Embryonic facial prominence (tissue), 1 donor: Measurements from ENCODE around the gene UMOD.
"Not testable (repeated sequence)": the region's sequence is repeated elsewhere in the genome, so short reads cannot be mapped to it uniquely, and the experiment has no call there.

Experiments
- DNase-seq: peaks from one replicate; pipeline ENCODE4 v3.0.0-alpha.2; 2016; ENCODE audit errors: extremely low spot score

Gene UMOD

GRCh38 chr16:20321051-20321450 is 31.5 kb downstream of the UMOD start:
- DNase-seq, result not testable (repeated sequence)

GRCh38 chr16:20320592-20320991 is 31.9 kb downstream of the UMOD start:
- DNase-seq, result no peak

GRCh38 chr16:20320178-20320577 is 32.3 kb downstream of the UMOD start:
- no peak for DNase-seq

GRCh38 chr16:20319406-20319805 is 33.1 kb downstream of the UMOD start:
- DNase-seq, result no peak

- DNase-seq, result no peak
Observed at GRCh38 chr16:20318437-20318836, 34.1 kb downstream of the UMOD start.

GRCh38 chr16:20318006-20318405 is 34.5 kb downstream of the UMOD start:
- no peak for DNase-seq

- DNase-seq, result no peak
Observed at GRCh38 chr16:20317117-20317516, 35.4 kb downstream of the UMOD start.

GRCh38 chr16:20316715-20317114 is 35.8 kb downstream of the UMOD start:
- DNase-seq, result no peak

- DNase-seq, result no peak
Observed at GRCh38 chr16:20315764-20316163, 36.8 kb downstream of the UMOD start.

- DNase-seq, result no peak
Observed at GRCh38 chr16:20314575-20314974, 37.9 kb downstream of the UMOD start.

- no peak for DNase-seq
Observed at GRCh38 chr16:20313741-20314140, 38.8 kb downstream of the UMOD start.

GRCh38 chr16:20312536-20313095 is 39.9 kb downstream of the UMOD start:
- not testable (repeated sequence) for DNase-seq

GRCh38 chr16:20311548-20311947 is 41.0 kb downstream of the UMOD start:
- DNase-seq, result no peak

GRCh38 chr16:20310421-20311395 is 41.8 kb downstream of the UMOD start:
- no peak for DNase-seq

GRCh38 chr16:20309786-20310185 is 42.7 kb downstream of the UMOD start:
- no peak for DNase-seq

- no peak for DNase-seq
Observed at GRCh38 chr16:20308801-20309590, 43.5 kb downstream of the UMOD start.

- DNase-seq, result no peak
Observed at GRCh38 chr16:20308266-20308665, 44.2 kb downstream of the UMOD start.

- DNase-seq, result no peak
Observed at GRCh38 chr16:20307791-20308190, 44.7 kb downstream of the UMOD start.

- DNase-seq, result no peak
Observed at GRCh38 chr16:20307240-20307671, 45.3 kb downstream of the UMOD start.

- no peak for DNase-seq
Observed at GRCh38 chr16:20306401-20306800, 46.1 kb downstream of the UMOD start.

GRCh38 chr16:20303012-20303411 is 49.5 kb downstream of the UMOD start:
- no peak for DNase-seq

- DNase-seq, result no peak
Observed at GRCh38 chr16:20302389-20302788, 50.1 kb downstream of the UMOD start.
